Activated CD4-positive, alpha-beta T cell treated with anti-CD3 and anti-CD28 coated beads, Interleukin-2, amount 50 U/mL, for 24 hours (primary cell): ENCODE measurements around the gene HS6ST1.

Experiments
- DNase-seq, 2 donors: peaks; one replicate each; pipeline ENCODE4 v3.0.0-alpha.2; 2020; ENCODE audit warnings: low read depth in 1 of 2, low spot score in 1 of 2

Gene HS6ST1

DNA sequence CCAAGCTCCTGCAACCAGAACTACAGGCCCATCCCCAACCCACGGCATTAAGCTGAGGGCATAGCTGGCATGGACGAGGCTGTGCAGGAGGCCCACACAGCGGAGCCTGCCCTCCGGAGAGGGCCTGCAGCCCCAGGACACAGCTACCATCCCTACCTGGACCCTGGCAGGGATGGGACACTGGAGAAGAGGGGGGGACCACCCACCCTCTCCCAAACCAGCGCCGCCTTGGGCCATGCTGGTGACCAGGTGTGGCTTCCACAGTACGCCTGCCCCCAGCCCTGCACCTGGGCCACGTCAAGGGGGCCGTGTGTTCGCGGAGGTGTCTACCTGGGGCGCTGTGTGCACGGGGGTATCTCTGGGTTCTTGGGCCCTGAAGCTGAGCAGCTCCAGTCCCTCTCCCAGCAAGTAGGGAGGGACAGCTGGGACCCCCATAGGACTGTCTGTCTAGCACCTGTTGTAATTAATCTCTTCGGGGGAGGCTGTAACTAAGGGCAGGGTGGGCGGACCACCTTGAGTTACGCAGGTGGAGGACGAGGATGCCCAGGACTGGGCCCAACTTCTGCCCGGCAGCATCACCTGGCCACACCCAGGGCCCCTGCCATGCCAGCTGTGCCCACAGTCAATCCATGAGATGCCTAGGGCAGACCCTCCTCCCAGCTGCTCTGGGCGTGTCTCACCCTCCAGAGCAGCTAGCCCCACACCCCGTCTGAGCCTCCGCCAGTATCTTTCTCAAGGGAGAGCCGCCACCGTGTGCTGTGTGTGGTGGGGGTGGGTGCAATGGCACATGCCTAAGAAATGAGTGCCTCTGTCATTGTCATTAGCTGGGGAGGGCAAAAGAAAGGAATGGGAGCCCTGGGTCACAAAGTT, 18.3 kb downstream of the HS6ST1 start:
- no peak for DNase-seq

DNA sequence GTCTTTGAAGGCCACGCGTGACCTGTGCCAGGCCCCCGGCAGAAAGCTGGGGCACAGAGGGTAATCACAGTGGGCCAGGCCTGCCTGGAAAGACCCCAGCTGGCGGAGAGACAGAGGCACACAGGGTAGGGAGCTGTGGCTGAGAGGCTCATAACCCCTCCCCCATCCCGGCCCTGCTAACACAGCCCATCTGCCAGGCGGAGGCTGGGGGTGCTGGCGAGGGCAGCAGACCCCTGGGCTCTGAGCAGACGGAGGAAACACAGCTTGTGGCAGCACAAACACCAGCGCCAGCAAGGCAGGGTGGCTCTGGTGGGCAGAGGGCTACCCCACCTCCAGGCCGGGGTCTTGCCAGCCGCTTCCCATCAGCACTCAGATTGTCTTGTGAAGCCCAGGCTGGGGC, 19.0 kb downstream of the HS6ST1 start:
- DNase-seq: no peak

DNA sequence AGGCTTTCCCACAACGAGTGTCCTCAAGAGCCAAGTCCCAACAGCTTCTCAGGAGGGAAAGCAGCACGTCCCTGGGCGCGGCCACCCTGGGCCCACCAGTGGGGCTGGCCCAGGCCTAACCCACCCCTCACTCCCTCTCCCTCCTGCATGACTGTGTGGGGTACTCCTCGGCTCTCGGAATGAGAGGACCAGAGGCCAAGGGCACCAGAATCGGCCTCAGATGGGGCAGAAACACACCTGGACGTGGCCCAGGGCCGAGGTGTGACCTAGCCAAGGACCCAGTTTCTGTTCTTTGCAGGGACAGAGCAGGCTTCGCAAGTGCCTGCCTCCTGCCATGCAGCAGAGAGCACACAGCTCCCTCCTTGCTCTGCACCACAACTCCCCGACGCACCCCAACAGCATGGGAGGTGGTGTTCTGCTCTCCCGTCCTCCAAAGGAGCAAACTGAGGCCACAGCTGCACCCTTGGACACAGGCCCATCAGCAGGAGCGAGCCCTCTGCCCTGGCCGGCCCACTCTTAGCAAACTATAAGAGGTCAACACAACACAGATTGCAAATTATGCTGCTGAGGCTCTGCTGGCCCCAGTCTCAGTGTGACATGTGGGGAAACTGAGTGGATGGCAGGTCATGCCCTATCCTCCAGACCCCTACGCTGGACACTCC, 19.7 kb downstream of the HS6ST1 start:
- DNase-seq: no peak

DNA sequence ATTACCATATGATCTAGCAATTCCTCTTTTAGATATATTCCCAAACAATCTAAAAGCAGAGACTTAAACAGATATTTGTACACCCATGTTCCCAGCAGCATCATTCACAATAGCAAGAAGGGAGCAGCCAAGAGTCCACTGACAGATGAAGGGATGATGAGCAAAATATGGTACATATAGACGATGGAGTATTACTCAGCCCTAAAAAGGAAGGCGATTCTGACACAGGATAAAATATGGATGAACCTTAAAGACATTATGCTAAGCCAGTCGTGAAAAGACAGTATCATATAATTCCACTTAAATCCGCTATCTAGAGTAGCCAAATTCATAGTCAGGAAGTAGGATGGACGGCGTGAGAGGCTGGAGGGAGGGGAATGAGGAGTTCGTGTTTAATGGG, 20.4 kb downstream of the HS6ST1 start:
- DNase-seq: no peak

DNA sequence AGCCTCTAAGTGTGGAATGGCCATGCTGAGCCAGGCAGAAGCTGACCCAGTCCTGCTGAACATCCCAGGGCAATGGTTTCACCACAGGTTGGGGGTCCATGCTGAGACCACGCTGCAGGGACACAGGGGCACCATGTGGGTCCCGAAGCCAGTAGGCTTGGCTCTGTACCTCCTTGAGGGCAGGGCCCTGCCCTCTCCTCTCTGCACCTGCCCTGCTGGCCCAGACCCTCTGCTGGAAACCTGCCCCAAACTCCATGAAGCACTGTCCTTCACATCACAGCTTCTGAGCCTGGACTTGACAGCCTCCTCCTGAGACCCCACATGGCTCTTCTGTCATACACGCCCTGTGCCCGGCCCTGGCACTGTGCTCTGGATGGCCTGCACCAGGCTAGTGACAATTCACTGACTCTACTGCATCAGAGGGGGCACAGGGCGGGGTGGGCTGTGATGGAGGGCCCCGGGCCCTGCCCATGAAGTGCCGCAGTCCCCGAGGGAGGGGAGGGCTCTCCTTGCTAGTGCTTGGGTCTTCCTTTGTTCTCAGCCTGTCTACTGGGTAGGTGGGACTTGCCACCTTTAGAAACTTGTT, 24.7 kb downstream of the HS6ST1 start:
- DNase-seq: no peak

DNA sequence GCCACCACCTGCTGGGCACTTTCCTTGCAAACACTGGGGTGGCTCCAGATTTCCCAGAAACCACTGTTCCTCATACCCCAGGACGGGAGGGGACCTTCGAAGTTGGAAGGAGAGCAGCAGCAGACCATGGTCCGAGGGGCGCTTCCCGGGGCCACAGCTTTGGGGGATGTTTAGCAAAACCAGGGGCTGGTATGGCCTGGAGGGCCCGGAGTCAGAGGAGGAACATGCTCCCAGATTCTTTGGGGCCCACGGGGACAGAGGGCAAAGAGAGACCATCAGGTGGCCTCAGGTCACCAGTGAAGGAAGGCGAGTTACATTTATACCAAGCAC, 25.3 kb downstream of the HS6ST1 start:
- no peak for DNase-seq

DNA sequence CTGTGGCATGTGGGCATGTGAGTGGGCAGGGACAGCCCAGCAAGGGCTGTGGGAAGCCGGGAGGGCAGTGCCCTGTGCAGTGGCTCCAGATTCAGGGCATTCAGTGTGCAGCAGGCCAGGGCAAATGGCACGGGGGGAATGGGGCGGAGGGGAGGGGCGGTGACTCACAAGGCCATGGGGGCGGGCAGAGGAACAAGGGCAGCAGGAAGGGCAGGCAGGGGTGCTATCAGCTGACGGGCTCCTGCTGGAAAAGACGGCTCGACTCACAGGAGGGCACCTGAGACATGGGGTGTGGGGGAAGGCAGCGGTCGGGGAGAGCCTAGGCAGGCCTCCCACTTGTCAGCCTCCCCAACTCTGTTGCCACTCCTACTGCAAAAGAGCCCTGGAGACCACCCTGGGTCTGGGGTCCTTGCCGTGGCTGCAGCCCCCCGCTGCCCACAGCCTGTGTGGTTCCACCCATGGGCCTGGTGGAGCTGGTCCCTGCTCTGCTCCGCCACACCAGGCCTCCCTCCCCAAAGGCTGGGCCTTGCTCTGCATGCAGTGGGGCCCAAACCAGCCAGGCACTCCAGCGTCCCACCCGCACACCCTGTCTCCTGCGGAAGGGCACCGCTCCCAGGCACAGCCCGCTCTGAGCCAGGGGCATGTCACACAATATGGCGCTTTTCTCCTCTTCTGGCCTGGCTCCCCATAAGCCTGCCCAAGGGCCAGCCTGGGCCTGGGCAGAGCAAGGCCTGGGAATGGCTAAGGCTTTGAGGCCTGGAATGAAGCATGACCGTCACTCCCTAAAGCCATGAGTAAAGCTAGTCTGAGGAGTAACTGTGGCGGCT, 25.9 kb downstream of the HS6ST1 start:
- no peak for DNase-seq

DNA sequence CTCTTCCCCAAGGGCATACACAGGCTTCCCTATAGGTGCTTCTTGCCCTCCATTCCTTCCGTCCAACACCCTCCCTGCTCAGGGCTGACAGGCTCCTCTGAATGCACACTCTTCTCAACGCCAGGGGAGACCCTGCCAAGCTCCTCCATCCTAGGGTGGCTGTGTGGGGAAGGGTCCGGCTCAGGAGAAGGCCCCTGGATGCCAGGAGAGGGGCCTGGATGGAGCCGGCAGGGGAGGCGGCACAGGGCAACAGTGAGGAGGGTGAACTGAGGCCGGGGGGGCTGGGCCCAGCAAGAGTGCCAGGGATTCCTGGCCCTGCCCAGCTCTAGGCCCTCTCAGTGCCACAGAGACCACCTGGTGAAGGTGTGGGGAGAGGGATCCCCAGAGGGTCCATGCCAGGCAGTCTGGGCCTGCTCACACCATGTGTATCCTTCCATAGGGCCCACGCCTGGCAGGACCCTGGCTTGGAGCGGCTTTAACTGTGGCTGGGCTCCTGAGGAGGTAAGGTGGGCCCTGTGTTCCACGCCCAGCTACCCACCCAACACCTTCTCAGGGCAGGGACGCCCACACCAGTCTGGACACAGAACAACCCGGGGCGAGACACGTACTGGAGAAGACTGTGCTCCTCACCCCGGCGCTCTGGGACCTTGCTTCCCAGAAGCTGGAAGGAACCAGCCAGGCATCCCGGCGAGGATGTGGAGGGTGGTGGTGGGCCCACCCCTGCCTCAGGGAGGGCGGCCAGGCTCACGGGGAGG, 26.6 kb downstream of the HS6ST1 start:
- no peak for DNase-seq

DNA sequence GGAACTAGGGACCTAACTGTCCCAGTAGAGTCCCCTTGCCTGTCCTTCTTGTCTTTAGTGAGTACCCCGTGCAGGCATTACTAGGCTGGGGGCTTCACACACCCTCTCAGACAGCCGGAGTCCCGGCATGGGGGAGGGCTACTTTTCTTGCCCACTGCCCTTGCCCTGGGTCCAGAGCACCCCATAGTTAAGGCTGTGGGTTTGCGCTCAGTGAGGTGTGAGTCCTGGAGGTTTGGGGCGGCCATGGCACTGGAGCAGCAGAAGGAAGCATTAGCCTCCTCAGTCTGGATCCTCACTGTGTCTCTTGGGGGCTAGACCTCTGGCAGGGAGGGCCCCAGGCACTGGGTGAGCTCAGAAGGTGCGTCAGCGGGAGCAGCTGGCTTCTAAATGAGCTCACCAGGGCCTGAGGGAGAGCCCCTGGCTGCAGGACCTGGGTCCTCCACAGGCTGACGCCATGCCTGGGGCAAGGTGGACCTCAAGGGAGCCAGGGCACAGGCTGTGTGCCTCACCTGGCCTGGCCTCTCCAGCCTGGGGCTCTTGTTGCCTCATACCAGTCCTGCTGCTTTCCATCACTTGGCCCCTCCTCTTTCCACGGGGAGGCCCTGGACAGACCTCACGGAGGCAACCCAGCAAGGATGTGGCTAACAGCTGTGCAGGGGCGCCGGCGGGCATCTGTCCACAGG, 27.4 kb downstream of the HS6ST1 start:
- no peak for DNase-seq

DNA sequence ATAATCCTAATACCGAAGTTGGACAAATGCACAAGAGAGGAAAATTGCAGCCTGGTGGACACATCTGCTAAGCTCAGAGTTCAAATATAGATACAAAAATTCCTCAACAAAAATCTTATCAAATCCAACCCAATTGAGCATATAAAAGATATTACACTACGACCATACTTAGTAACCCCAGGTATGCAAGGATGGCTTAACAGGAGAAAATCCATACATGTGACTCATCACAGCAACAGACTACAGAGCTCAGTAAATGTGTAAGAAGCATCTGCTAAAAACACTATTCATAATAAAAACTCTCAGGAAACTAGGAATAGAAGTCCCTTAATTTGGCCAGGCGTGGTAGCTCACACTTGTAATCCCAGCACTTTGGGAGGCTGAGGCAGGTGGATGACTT, 28.3 kb downstream of the HS6ST1 start:
- DNase-seq: no peak

DNA sequence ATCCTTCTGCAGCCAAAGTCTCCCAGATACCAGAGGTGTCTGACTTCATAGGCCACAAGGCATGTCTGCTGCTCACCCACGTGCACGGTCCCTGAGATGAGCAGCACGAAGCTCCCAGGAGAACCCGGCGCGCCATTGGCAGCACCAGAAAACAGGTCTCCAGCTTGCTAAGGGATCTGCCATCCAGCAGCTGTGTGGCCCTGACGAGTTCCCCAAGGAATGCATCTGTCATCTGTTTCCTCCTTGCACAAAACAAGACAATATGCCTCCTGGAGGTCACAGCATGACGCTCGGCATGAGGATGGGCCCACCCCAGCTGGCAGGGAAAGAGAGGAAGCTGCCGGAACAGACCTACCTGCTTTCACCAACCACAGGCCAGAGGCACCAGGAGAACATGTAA, 29.2 kb downstream of the HS6ST1 start:
- no peak for DNase-seq

DNA sequence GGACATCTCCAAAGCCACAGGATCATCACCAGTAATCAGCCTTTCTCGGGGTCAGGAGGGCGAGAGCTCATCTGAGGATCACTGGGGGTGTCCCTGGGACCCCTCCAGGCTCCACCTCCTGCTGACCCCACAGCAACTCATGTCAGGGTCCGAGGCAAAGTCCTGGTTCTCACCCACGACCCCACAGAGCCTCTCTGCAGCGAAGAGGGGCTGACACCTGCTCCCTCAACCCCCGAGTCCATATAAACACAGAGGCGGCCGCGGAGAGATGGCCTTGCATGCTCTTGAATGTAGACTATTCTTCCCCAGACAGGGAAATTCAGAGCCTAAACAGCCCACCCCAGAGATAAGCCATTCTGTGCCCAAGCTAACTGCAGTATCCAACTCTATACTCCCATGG, 29.9 kb downstream of the HS6ST1 start:
- no peak for DNase-seq

DNA sequence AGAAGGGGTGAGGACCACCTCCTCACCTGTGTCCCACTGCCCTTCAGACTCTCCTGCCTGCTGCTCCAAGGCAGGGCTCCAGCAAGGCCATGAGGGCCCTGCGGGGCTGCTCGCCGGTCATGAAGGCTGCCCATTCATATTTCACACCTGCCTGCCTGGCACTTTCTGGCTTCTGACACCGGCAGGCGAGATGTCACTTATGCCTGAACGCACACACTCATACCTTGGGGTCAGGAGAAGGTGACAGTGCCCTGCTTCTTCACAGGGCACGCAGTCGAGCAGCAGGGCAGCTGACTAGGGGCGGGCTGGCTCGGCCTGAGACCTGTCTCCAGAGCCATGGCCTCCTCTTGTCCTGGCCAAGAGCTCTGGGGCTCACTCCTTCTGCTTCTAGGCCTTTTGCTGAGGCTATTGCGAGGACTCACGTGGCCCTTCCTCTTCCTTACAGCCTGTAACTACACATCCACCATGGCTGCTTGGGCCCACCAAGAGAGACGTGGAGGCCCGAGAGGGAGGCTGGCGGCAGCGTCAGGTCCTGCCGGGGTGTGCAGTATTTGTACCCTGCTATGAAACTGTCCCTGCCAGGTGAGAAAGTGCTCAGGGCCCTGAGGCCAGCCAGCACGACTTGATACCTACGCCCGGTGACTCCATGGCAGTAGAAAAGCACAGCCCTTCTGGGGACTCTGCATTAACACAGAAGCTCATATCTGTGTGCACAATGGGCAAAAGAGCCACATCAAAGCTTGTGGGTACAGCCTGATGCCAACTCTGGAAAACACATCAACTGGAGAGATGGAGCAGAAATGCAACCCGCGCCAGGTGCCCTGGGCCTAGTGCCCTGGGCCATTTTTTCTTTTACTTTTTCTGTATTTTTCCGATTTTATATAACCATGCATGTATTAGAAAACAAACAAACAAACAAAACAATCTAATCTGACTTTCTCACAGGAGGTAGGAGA, 30.6 kb downstream of the HS6ST1 start:
- DNase-seq: no peak

DNA sequence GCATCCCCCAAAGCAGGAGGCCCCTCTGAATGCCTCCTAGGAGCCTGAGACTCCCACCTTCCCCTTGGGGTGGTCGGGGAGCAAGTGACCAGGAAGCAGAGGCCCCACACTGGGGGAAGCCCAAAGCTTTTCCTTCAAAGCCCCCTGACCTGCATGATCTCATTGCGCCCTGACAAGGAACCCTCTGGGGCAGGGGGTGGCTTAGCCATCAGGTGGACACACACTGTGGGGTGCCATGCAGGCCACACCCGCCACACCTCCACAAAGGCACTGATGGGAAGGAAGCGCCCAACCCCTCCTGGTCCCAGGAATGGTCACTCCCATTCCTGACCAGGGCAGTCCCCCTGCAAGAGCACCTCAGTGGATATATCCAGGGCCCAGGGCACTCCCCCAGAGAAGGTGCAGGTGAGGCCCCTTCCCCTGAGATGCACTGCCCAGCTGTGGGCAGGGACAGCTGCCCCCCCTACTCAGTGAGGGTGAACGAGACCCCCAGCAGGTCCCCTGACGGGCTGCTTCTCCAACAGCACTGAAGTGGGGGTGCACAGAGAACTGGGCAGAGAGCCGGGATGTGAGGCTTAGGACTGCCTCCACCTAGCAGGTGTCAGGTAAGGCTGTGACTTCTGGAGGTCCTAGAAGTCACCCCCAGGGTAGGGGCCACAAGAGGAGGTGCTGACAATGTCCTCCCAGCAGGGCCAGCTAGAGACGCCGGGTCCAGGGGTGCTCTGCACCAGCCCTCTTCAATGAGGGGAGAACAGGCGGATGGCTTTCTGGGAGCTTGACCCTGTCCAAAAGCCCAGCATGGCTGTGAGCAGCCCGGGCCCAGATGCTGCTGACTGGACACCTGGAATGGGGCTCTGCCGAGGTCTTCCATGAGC, 31.5 kb downstream of the HS6ST1 start:
- no peak for DNase-seq

DNA sequence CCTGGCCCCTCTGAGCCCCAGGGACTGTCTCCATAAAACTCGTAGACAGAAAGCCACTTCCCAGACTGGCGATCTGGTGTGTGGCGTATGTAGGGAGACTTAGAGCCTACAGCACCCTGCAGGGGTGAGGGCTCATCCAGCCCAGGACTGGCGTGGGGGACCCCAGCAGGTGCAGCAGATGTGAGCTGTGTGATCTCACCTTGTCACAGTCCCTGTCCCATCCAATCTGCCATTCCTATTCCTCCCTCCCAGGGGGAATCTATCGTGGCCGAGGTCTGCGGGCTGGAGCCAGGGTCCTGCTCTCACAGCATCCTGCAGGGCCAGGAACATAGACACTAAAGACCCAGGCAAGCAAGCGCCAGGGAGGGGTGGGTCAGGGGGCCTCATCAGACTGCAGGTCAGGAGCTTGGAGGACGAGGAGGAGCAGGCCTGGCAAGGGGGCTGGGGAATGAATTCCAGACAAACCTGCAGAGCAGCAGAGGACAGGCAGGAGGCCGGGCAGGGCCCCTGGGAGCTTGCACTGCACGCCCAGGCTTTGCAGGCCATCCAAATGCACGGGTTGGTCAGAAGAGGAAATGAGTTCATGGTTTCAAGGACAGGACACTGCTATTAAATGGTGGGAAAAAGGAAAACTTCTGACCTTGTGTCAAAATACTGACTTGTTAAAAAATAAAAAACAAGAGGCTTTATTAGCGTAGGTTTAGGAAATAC, 32.5 kb downstream of the HS6ST1 start:
- DNase-seq: no peak

DNA sequence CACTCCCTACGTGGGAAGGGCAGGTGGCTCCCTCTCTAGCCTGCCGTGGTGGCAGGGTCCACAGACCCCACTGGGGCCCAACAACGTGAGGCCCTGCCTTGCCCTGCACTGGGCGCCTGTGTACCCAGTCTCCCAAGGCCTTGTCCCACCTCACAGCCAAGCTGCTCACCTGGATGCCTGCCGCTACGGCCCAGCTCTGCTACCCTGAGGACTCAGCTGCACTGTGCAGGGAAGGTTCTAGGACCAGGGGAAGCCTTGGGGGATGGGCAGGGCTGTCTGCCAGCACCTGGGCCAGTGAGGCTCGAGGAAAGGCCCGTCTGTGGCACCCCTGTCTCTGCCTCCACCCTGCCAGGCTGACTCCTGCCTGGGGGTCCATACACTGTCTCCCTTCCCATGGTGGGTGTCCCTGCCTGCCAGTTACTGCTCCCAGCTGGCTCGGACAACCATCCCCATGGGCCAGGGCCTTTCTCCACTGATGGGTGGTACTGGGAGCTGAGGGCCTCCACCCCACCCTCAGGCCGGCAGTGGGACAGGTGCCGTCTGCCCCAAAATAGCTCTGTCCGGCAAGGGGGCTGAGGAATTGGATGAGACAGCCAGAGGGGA, 33.2 kb downstream of the HS6ST1 start:
- DNase-seq: no peak

DNA sequence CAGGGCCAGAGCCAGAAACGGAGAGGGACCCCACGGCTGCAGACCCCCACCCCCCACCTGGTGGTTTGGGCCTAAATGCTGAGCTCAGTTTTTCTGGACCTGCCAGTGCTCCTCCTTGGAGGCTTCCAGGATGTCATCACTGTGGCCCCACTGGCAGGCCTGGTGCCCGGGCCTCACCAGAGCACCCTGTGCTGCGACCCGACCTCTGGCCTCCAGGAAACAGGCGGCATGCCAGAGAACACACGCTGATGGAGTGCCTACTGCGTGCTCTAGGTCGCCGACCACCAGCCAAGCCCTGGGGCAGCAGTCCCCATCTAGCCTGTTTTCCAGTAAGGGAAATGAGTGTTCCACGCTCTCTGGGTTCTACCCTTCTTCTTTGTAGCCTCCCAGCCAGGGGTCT, 33.8 kb downstream of the HS6ST1 start:
- DNase-seq: no peak
